ENCODE measurements around the gene GPRC5C.
A peak's percentile ranks its signal among the peaks of the same experiment; 100 is the strongest.

The GPRC5C gene

GRCh38 chr17:74390680-74391653, 40.9 kb upstream of the GPRC5C start (continued):
- TF ChIP-seq, protein P1, sequence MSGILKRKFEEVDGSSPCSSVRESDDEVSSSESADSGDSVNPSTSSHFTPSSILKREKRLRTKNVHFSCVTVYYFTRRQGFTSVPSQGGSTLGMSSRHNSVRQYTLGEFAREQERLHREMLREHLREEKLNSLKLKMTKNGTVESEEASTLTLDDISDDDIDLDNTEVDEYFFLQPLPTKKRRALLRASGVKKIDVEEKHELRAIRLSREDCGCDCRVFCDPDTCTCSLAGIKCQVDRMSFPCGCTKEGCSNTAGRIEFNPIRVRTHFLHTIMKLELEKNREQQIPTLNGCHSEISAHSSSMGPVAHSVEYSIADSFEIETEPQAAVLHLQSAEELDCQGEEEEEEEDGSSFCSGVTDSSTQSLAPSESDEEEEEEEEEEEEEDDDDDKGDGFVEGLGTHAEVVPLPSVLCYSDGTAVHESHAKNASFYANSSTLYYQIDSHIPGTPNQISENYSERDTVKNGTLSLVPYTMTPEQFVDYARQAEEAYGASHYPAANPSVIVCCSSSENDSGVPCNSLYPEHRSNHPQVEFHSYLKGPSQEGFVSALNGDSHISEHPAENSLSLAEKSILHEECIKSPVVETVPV (CRISPR knock-in tag; IDR thresholded peaks at IDR 0.05) = no peak
- no peak for TF ChIP-seq ZFP30 (CRISPR knock-in tag; IDR thresholded peaks at IDR 0.05)
- TF ChIP-seq SNAI2 (CRISPR knock-in tag; IDR thresholded peaks at IDR 0.05) = peak; percentile 60; the same call in 1 of the 2 replicates
- peak; percentile 56; the same call in 1 of the 2 replicates for TF ChIP-seq TCF4 (CRISPR knock-in tag; IDR thresholded peaks at IDR 0.05; ENCODE audit: borderline replicate concordance)

DNA sequence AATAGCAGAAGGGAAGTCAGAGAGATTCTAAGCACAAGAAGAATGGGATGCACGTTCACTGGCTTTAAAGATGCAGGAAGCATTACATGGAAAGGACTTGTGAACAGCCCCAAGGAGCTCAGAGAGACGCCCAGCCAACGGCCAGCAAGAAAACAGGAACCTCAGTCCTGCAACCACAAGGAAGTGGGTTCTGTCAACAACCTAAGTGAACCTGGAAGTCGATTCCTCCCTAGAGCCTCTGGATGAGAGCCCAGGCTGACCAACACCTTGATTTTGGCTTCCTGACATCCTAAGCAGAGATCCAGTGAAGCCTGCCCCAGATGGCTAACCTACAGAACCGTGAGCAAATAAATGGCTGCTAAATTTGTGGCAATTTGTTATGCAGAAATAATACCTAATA, 40.1 kb upstream of the GPRC5C start:
- no peak for ATAC-seq
- TF ChIP-seq ISL1 (CRISPR knock-in tag; IDR thresholded peaks at IDR 0.05) (no peak), ZNF70 (CRISPR knock-in tag; IDR thresholded peaks at IDR 0.05) (no peak), RARB (CRISPR knock-in tag; IDR thresholded peaks at IDR 0.05) (no peak), ARNTL (CRISPR knock-in tag; IDR thresholded peaks at IDR 0.05; ENCODE audit: borderline replicate concordance, low read depth) (no peak), TSHZ2 (CRISPR knock-in tag; IDR thresholded peaks at IDR 0.05) (no peak), TOX (CRISPR knock-in tag; IDR thresholded peaks at IDR 0.05; ENCODE audit: borderline replicate concordance) (no peak), SNAI2 (CRISPR knock-in tag; IDR thresholded peaks at IDR 0.05) (no peak), GLIS3 (CRISPR knock-in tag; IDR thresholded peaks at IDR 0.05) (no peak), ESRRG (CRISPR knock-in tag; IDR thresholded peaks at IDR 0.05) (no peak), CSDC2 (CRISPR knock-in tag; IDR thresholded peaks at IDR 0.05) (no peak), POU6F1 (CRISPR knock-in tag; IDR thresholded peaks at IDR 0.05; ENCODE audit: borderline replicate concordance, low read depth) (no peak), PPARA (CRISPR knock-in tag; IDR thresholded peaks at IDR 0.05; ENCODE audit: borderline replicate concordance) (no peak), ZNF565 (CRISPR knock-in tag; conservative IDR thresholded peaks at IDR 0.05; ENCODE audit: low read depth) (no peak), ZFP30 (CRISPR knock-in tag; IDR thresholded peaks at IDR 0.05) (no peak), TCF4 (CRISPR knock-in tag; IDR thresholded peaks at IDR 0.05; ENCODE audit: borderline replicate concordance) (no peak), ZNF8 (CRISPR knock-in tag; IDR thresholded peaks at IDR 0.05) (no peak)
- TF ChIP-seq, protein P1 (CRISPR knock-in tag; IDR thresholded peaks at IDR 0.05) = no peak
- TF ChIP-seq, protein P2, sequence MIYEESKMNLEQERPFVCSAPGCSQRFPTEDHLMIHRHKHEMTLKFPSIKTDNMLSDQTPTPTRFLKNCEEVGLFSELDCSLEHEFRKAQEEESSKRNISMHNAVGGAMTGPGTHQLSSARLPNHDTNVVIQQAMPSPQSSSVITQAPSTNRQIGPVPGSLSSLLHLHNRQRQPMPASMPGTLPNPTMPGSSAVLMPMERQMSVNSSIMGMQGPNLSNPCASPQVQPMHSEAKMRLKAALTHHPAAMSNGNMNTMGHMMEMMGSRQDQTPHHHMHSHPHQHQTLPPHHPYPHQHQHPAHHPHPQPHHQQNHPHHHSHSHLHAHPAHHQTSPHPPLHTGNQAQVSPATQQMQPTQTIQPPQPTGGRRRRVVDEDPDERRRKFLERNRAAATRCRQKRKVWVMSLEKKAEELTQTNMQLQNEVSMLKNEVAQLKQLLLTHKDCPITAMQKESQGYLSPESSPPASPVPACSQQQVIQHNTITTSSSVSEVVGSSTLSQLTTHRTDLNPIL (CRISPR knock-in tag; IDR thresholded peaks at IDR 0.05; ENCODE audit: low read depth) = no peak
- TF ChIP-seq, protein P3, sequence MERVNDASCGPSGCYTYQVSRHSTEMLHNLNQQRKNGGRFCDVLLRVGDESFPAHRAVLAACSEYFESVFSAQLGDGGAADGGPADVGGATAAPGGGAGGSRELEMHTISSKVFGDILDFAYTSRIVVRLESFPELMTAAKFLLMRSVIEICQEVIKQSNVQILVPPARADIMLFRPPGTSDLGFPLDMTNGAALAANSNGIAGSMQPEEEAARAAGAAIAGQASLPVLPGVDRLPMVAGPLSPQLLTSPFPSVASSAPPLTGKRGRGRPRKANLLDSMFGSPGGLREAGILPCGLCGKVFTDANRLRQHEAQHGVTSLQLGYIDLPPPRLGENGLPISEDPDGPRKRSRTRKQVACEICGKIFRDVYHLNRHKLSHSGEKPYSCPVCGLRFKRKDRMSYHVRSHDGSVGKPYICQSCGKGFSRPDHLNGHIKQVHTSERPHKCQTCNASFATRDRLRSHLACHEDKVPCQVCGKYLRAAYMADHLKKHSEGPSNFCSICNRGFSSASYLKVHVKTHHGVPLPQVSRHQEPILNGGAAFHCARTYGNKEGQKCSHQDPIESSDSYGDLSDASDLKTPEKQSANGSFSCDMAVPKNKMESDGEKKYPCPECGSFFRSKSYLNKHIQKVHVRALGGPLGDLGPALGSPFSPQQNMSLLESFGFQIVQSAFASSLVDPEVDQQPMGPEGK (CRISPR knock-in tag; IDR thresholded peaks at IDR 0.05; ENCODE audit: borderline replicate concordance) = no peak

All from SK-N-SH treated with all-trans-retinoic acid at 6 μM for 48 hours (cell line).